Measurements from ENCODE around the gene IQSEC1.

The IQSEC1 gene

GRCh38 chr3:13065727-13066126 lies 7.5 kb downstream of the IQSEC1 start:
- no peak for DNase-seq (ENCODE audit: low spot score)
- ChIA-PET POLR2A (ENCODE audit: low non-redundant PET) (no interaction called here), CTCF (no interaction called here)
- no peak overlapping the region for H3K27ac ChIP-seq
- TF ChIP-seq, protein P1, sequence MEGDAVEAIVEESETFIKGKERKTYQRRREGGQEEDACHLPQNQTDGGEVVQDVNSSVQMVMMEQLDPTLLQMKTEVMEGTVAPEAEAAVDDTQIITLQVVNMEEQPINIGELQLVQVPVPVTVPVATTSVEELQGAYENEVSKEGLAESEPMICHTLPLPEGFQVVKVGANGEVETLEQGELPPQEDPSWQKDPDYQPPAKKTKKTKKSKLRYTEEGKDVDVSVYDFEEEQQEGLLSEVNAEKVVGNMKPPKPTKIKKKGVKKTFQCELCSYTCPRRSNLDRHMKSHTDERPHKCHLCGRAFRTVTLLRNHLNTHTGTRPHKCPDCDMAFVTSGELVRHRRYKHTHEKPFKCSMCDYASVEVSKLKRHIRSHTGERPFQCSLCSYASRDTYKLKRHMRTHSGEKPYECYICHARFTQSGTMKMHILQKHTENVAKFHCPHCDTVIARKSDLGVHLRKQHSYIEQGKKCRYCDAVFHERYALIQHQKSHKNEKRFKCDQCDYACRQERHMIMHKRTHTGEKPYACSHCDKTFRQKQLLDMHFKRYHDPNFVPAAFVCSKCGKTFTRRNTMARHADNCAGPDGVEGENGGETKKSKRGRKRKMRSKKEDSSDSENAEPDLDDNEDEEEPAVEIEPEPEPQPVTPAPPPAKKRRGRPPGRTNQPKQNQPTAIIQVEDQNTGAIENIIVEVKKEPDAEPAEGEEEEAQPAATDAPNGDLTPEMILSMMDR (conservative IDR thresholded peaks at IDR 0.05; ENCODE audit: low read depth): no peak

DNA sequence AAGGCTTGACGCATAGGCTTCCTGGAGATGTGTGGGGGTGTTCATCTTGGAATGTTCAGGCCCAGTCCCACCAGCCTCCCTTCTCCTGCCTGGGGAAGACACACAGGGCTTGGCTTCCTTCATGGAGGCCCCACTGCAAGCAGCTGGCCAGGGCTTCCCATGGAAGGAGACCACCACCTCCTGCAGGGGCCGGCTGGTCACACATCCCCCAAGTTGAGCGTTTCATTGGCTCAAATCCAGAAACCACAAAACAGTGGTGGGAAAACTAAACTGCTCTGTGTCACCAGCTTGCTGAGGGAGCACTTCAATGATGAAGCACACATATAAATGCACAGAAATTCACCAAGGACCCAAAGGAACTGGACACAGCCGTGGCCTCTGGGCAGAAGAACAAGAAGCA lies 8.3 kb downstream of the IQSEC1 start:
- H3K27ac ChIP-seq: no peak overlapping the region
- DNase-seq (ENCODE audit: low spot score): no peak
- POLR2A ChIA-PET (ENCODE audit: low non-redundant PET): no interaction called here
- TF ChIP-seq, protein P1 (conservative IDR thresholded peaks at IDR 0.05; ENCODE audit: low read depth): no peak
- CTCF ChIA-PET: no interaction called here

DNA sequence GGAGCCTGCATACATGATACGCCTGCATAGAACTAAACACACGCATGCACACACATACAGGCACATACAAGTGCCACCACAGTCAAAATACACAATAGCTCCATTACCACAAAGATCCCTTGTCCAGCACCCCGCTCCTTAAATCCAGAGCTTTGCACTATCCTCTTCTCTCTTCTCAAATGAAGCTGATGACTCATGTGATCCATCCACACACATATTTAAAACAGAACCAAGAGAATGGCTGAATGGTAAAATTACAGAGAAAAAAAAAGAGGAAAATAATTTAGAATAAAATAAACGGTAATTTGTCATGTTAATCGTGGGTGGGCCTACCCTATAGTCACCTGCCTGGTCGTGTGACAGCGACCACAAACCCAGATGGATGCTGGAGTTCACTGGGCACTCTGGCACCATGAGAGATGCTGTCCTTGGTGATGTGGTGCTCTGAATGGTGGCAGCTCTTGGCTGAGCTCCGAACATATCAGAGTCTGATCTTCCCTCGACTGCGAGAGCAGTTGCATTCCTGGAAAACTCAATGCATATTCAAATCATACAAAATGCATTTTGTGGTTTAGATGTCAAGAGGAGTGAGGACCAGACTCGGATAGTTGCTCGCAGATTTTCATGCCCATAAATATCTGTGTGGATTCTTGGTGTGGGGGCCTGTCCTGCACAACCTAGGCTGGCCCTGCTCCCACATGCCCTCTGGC lies 8.9 kb downstream of the IQSEC1 start:
- no peak for DNase-seq (ENCODE audit: low spot score)
- CTCF ChIA-PET: interaction anchor here (0.7 kb wide), 1 partner anchor 35 kb away, joined by 3 read pairs; no protein-coding TSS in a partner anchor
- POLR2A ChIA-PET (ENCODE audit: low non-redundant PET): no interaction called here
- H3K27ac ChIP-seq: no peak overlapping the region
- TF ChIP-seq, protein P1 (conservative IDR thresholded peaks at IDR 0.05; ENCODE audit: low read depth): no peak

DNA sequence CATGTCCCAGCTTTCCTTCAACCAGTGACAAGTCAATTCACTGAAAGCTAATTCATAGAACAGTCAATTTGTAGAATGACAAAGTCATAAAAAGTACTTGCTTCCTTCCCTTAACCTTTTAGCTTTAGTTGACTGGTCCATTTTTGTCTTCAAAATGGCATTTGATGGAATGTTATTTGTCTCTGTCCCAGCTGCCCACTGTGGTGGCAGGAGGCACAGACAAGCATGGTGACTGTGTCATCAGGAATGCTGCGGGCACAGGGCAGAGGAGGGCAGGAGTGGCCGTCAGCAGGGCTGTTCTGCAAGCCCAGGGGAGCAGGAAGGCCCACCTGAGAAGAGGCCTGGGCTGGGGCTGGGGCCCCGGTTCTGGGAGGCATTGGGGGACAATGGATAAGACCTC lies 10.0 kb downstream of the IQSEC1 start:
- ChIA-PET POLR2A (ENCODE audit: low non-redundant PET) (no interaction called here), CTCF (no interaction called here)
- TF ChIP-seq, protein P1 (conservative IDR thresholded peaks at IDR 0.05; ENCODE audit: low read depth): no peak
- H3K27ac ChIP-seq: no peak overlapping the region
- DNase-seq (ENCODE audit: low spot score): no peak

DNA sequence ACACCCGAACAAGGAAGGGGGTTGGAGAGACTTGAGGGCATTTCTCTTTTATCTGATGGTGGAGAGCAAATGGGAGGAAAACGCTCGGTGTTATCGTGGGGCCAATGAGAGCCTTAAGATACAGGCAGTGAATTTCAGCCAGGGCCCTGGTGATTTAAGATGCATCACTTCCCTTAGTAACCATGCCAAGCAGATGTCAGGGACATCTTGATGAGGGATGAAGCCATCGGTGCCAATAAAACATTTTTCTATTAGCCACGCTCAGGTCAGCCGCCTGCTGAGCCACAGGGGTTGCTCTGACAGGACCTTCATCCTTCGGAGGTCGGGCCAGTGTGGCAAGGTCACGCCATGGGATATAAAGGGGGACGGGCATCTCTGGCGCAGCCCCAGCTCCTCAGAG lies 10.6 kb downstream of the IQSEC1 start:
- TF ChIP-seq, protein P1 (conservative IDR thresholded peaks at IDR 0.05; ENCODE audit: low read depth): no peak
- POLR2A ChIA-PET (ENCODE audit: low non-redundant PET): no interaction called here
- CTCF ChIA-PET: interaction anchor here (0.5 kb wide), 1 partner anchor 18 kb away, joined by 3 read pairs; no protein-coding TSS in a partner anchor
- H3K27ac ChIP-seq: no peak overlapping the region
- no peak for DNase-seq (ENCODE audit: low spot score)

DNA sequence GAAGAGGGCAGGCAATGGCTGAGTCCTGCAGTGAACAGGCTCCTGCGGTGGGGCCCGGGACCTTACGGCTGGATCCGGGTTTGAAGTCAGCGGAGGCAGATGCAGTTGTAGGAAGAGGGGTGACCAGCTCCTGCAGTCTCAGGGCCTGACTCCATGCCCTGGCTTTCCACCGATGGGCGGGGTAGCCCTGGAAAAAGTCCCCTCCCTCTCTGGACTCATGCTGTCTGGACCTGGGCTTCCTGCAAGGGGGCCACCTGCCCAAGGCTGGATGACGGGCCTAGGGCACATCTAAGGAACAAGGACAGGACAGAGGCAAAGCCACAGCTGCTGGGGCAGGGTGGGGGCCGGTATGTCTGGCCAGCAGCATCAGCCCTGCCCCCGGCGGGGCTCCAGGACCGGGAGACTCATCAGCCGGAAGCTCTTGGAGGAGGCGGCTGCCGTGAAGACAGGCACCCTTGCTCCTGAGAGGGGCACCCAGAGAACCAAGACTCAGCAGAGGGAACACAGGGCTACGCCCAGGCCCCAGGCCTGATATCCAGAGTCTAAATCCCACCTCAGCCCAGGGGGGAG lies 12.8 kb downstream of the IQSEC1 start:
- CTCF ChIA-PET: no interaction called here
- TF ChIP-seq, protein P1 (conservative IDR thresholded peaks at IDR 0.05; ENCODE audit: low read depth): no peak
- no peak overlapping the region for H3K27ac ChIP-seq
- DNase-seq (ENCODE audit: low spot score): no peak
- POLR2A ChIA-PET (ENCODE audit: low non-redundant PET): no interaction called here
